ENCODE results near the gene TEP1.

- TF ChIP-seq CTCF (IDR thresholded peaks at IDR 0.05; ENCODE audit: control extremely low read depth in 1 of 3, insufficient read depth in 1 of 3, low read depth in 1 of 3, low read length in 3 of 3) (no peak), POLR2A (IDR thresholded peaks at IDR 0.05; ENCODE audit: control extremely low read depth in 1 of 2, low read depth in 2 of 2, low read length in 2 of 2) (no peak), ZNF274 (IDR thresholded peaks at IDR 0.05; ENCODE audit: borderline replicate concordance, extremely low read depth, low read length) (no peak), YY1 (IDR thresholded peaks at IDR 0.05; ENCODE audit: low read depth, low read length) (no peak), FOSL1 (IDR thresholded peaks at IDR 0.05; ENCODE audit: insufficient read depth, low read depth, low read length) (no peak), KDM1A (IDR thresholded peaks at IDR 0.05; ENCODE audit: borderline replicate concordance, low read length) (no peak), CBX5 (IDR thresholded peaks at IDR 0.05; ENCODE audit: low read depth, low read length) (no peak), JUND (IDR thresholded peaks at IDR 0.05; ENCODE audit: low read length) (no peak), EP300 (IDR thresholded peaks at IDR 0.05; ENCODE audit: borderline replicate concordance in 1 of 2, low read depth in 2 of 2, low read length in 2 of 2) (no peak), GABPA (IDR thresholded peaks at IDR 0.05; ENCODE audit: borderline replicate concordance, insufficient read depth, low read length) (no peak), NRF1 (IDR thresholded peaks at IDR 0.05; ENCODE audit: low read depth, low read length) (no peak)
These were observed 36.1 kb downstream of the TEP1 start for GRCh38 chr14:20377171-20377570.
